PC-9 (cell line): ENCODE measurements around the gene PDZRN4.

Experiments
- EZH2 ChIP-seq: fragments of 200-600 bp; sonication (generic); IDR thresholded peaks from 2 replicates; pipeline ENCODE4 v1.8.0; 2017; ENCODE audit warnings: antibody characterized with exemption, low read depth
- TF ChIP-seq, protein P1 (sequence below): fragments of 200-600 bp; sonication (generic); conservative IDR thresholded peaks from 2 replicates; pipeline ENCODE4 v1.6.1; 2017; ENCODE audit warnings: mixed run types, antibody characterized with exemption, mild to moderate bottlenecking, moderate library complexity

DNA sequence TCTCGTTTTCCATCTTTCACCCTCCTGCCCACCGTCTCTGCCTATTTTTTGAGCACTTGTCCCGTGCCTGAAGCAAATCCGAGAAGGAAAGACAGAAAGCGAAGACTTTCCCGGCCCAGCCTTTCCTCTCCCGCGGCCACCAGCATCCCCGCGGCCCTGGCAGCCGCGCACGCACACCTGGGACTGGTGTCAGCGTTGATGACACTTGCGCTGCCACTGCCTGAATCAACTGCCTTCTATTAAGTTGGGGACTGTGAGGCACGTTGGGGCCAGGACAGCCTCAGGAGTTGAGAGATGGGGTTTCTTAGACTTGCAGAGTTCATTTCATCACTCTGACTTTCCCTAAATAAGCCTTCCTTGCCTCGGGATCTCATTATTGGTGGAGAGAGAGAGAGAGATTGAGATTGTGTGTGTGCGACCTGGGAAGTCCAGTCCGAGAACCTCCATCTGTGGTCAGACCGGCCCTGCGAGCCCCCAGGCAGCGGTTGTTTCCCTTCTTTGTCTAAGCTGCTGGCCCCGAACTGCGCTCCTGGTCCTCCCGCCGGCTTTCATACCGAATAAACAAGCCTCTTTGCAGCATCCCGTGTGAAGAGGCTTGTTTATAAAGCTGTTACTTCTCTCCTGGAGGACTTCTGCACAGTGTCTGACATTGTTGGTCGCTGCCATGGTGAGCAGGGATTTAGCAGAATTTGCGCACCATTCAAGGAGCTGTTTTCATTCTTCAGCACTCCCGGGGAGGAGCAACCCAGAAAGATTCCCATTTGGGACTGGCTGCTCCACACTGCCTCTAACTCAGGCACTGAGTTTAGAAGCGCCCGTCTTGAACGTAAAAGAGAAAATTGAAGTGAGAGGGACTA lies 1.5 kb downstream of the PDZRN4 start:
- TF ChIP-seq, protein P1, sequence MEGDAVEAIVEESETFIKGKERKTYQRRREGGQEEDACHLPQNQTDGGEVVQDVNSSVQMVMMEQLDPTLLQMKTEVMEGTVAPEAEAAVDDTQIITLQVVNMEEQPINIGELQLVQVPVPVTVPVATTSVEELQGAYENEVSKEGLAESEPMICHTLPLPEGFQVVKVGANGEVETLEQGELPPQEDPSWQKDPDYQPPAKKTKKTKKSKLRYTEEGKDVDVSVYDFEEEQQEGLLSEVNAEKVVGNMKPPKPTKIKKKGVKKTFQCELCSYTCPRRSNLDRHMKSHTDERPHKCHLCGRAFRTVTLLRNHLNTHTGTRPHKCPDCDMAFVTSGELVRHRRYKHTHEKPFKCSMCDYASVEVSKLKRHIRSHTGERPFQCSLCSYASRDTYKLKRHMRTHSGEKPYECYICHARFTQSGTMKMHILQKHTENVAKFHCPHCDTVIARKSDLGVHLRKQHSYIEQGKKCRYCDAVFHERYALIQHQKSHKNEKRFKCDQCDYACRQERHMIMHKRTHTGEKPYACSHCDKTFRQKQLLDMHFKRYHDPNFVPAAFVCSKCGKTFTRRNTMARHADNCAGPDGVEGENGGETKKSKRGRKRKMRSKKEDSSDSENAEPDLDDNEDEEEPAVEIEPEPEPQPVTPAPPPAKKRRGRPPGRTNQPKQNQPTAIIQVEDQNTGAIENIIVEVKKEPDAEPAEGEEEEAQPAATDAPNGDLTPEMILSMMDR: no peak
- no peak for TF ChIP-seq EZH2
